T-helper 1 cell treated with Interleukin-12 subunit alpha and Interleukin-12 subunit beta and Interleukin-4 antibody, amounts not matched to agents 30 μg/mL and 1 μg/mL, for 36 hours (primary cell): Measurements from ENCODE around the gene CNOT3.
"Not testable (repeated sequence)": the region's sequence is repeated elsewhere in the genome, so short reads cannot be mapped to it uniquely, and the experiment has no call there.

Experiments used
- H3K27ac Mint-ChIP-seq: one replicate; pipeline ENCODE4 v1.8.0; 2021; ENCODE audit warnings: mild to moderate bottlenecking, mixed read lengths
- H3K27me3 Mint-ChIP-seq: one replicate; pipeline ENCODE4 v1.8.0; 2021; ENCODE audit warnings: low read depth, mixed read lengths
- H3K36me3 Mint-ChIP-seq: one replicate; pipeline ENCODE4 v1.8.0; 2021; ENCODE audit warnings: low read depth, mixed read lengths
- H3K4me1 Mint-ChIP-seq: one replicate; pipeline ENCODE4 v1.8.0; 2021; ENCODE audit warnings: low read depth, mixed read lengths
- H3K4me3 Mint-ChIP-seq: one replicate; pipeline ENCODE4 v1.8.0; 2021; ENCODE audit warnings: mild to moderate bottlenecking, moderate library complexity, mixed read lengths
- H3K9me3 Mint-ChIP-seq: one replicate; pipeline ENCODE4 v1.8.0; 2021; ENCODE audit warnings: mixed read lengths

Gene CNOT3

DNA sequence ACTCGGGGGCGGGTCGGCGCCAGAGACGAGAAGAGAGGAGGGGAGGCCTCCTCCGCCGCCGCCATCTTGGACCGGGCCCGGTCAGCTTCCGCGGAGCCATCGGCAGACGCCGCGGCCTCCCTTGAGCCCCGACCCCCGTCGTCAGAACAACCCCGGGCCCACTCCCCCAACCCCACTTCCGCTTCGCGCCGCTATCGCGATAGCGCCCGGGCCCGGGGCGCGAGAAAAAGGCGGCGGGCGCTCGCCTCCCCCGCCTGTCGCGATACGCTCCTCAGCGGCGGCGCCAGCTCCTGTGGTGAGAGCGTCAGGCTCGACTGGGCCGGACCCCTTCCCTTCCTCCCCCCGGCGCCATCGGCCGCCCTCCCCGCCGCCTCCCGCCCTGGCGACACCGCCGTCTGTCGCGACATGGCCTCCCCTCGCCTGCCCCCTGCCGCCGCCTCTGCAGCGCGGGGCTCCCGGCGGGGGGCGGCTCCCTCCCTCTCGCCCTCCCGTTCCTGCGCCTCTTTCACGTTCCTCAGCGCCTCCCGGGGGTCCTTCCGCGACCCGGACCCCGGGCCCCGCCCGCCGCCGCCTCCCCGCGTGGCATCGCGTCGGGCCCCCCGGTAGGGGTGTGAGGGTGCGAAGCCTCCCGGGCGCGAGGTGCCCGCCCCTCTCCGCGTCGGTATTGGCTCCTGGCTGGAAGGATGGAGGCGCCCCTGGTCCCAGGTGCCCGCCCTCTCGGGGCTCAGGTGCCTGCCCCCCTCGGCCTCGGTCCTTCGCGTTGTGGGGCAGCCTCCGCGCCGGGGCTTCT, at the start of gene CNOT3:
Gene CNOT3, plus strand, starts transcription at position 64 of the 790 bp plus-strand sequence. CDS start 5,217 bp downstream, outside the sequence.
- Mint-ChIP-seq H3K9me3 (no peaks in the 10 kb centered on the region), H3K27me3 (no peaks in the 10 kb centered on the region), H3K4me3 (peak within 1 kb of the TSS; percentile 85), H3K4me1 (peaks cover 36% of the 10 kb centered on the region), H3K27ac (peak within 1 kb of the TSS; percentile 88), H3K36me3 (peaks cover 12% of the 10 kb centered on the region)

GRCh38 chr19:54094426-54095000, 43.0 kb upstream of the CNOT3 start:
- Mint-ChIP-seq H3K4me3 (no peak overlapping the region), H3K36me3 (no peaks in the 10 kb centered on the region), H3K4me1 (peaks cover 11% of the 10 kb centered on the region), H3K9me3 (peaks cover 4% of the 10 kb centered on the region), H3K27me3 (peaks cover 21% of the 10 kb centered on the region), H3K27ac (no peak overlapping the region)

DNA sequence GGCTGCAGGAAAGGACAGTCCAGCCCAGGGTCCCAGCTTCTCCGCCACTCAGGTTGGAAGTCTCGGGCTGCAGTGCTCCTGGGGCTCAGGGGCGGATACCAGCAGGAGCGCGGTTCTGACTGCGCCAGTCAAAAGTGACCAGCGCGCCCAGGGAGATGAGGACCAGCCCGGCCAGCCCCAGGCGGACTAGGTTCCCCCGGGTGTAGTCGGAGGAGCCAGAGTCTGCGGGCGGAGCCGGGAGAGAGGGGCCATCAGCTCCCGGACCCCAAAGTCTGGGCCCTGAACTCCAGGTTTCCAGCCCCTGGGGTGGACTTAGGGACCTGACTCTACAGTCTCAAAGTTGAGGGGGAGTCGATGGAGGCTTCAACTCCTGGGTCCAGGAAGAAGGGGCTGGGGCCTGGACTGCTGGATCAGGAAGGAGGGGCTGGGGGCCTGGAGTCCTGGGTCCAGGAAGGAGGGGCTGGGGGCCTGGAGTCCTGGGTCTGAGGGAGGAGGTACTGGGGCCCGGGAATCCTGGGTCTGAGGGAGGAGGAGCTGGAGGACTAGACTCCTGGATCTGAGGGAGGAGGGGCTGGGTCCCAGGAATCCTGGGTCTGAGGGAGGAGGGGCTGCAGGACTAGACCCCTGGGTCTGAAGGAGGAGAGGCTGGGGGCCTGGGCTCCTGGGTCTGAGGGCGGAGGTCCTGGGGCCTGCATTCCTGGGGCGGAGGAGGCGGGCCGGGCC, 42.3 kb upstream of the CNOT3 start:
- Mint-ChIP-seq H3K9me3 (peaks cover 4% of the 10 kb centered on the region), H3K27me3 (peaks cover 21% of the 10 kb centered on the region), H3K27ac (no peak overlapping the region), H3K4me1 (peaks cover 11% of the 10 kb centered on the region), H3K36me3 (no peaks in the 10 kb centered on the region), H3K4me3 (no peak overlapping the region)

DNA sequence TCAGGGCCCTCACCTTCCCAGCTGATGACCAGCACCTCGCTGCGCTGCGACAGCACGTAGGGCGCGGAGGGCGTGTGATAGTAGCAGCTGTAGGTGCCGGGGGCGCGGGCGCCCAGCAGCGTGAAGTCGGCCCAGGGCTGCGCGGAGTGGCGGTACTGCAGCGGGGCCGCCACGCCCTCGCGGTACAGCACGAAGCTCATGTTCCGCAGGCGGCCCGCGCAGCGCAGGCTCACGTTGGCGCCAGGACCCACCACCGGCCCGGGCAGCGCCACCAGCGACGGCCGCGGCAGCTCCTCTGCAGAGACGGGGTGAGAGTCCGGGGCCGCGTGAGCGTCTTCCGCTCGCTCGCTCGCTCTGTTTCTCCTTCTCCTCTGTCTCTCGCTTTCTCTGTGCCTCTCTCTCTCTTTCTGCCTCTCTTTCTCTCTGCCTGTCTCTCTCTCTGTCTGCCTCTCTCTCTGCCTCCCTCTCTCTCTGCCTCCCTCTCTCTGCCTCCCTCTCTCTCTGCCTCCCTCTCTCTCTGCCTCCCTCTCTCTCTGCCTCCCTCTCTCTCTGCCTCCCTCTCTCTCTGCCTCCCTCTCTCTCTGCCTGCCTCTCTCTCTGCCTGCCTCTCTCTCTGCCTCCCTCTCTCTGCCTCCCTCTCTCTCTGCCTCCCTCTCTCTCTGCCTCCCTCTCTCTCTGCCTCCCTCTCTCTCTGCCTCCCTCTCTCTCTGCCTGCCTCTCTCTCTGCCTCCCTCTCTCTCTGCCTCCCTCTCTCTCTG, 41.5 kb upstream of the CNOT3 start:
- H3K27me3 Mint-ChIP-seq = peaks cover 21% of the 10 kb centered on the region
- H3K27ac Mint-ChIP-seq = peak overlapping the region; percentile 68
- H3K36me3 Mint-ChIP-seq, H3K9me3 Mint-ChIP-seq: not testable (repeated sequence)
- H3K4me3 Mint-ChIP-seq = peak overlapping the region; percentile 85
- peaks cover 12% of the 10 kb centered on the region for H3K4me1 Mint-ChIP-seq

GRCh38 chr19:54096617-54097106, 40.9 kb upstream of the CNOT3 start:
- Mint-ChIP-seq H3K27ac (peak overlapping the region; percentile 41), H3K36me3 (no peaks in the 10 kb centered on the region)

DNA sequence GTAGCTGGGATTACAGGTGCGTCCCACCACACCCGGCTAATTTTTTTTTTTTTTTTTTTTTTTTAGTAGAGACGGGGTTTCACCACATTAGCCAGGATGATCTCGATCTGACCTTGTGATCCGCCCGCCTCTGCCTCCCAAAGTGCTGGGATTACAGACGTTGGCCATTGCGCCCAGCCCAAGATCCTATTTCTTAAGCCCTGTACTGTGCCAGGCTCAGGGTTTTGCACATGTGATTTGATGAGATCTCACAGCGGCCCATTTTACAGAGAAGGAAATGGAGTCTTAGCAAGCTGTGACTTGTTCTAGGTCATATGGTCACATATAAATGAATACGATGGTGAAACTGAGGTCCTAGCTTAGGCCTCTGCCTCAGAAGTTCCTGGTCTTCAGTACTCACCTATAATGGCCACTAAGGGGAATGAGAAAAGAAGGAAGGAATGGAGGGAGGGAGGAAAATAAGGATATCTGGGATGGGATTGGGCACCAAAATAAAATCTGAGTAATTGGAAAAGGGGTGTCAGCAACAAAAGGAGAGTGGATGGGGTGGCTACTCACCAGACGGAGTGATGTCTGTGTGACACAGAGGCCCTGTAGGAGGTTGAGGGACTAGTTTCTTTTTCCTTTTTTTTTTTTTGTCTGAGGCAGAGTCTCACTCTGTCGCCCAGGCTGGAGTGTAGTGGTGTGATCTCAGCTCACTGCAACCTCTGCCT, 38.2 kb upstream of the CNOT3 start:
- H3K4me1 Mint-ChIP-seq = peaks cover 22% of the 10 kb centered on the region
- no peaks in the 10 kb centered on the region for H3K9me3 Mint-ChIP-seq
- peaks cover 3% of the 10 kb centered on the region for H3K36me3 Mint-ChIP-seq
- no peak overlapping the region for H3K4me3 Mint-ChIP-seq
- H3K27me3 Mint-ChIP-seq = peaks cover 13% of the 10 kb centered on the region
- H3K27ac Mint-ChIP-seq = no peak overlapping the region

More at GRCh38 chr19:54096617-54097106, 40.9 kb upstream of the CNOT3 start:
- Mint-ChIP-seq H3K4me3 (peak overlapping the region; percentile 66), H3K4me1 (peaks cover 15% of the 10 kb centered on the region), H3K27me3 (peaks cover 21% of the 10 kb centered on the region), H3K9me3 (peaks cover 4% of the 10 kb centered on the region)

- not testable (repeated sequence) for H3K27ac Mint-ChIP-seq, H3K27me3 Mint-ChIP-seq, H3K36me3 Mint-ChIP-seq, H3K9me3 Mint-ChIP-seq, H3K4me3 Mint-ChIP-seq
- peaks cover 20% of the 10 kb centered on the region for H3K4me1 Mint-ChIP-seq
These were observed 37.7 kb upstream of the CNOT3 start for GRCh38 chr19:54099903-54100255.

GRCh38 chr19:54100561-54100960, 37.0 kb upstream of the CNOT3 start, which contains the start of gene OSCAR:
TSS of gene OSCAR (minus strand) at chr19:54100803. CDS start at chr19:54100792, 11 bp downstream.
- Mint-ChIP-seq H3K4me1 (peaks cover 20% of the 10 kb centered on the region), H3K4me3 (peak within 1 kb of the TSS; percentile 35), H3K36me3 (peaks cover 4% of the 10 kb centered on the region), H3K27ac (peak within 1 kb of the TSS; percentile 51), H3K9me3 (no peaks in the 10 kb centered on the region), H3K27me3 (peaks cover 7% of the 10 kb centered on the region)

- H3K4me1 Mint-ChIP-seq = peaks cover 15% of the 10 kb centered on the region
- peaks cover 15% of the 10 kb centered on the region for H3K36me3 Mint-ChIP-seq
- H3K27ac Mint-ChIP-seq = peak within 1 kb of the TSS; percentile 92
- peak within 1 kb of the TSS; percentile 97 for H3K4me3 Mint-ChIP-seq
- H3K27me3 Mint-ChIP-seq = no peaks in the 10 kb centered on the region
- H3K9me3 Mint-ChIP-seq = no peaks in the 10 kb centered on the region
These were observed 35.0 kb upstream of the CNOT3 start, which contains the start of gene NDUFA3 for GRCh38 chr19:54102421-54103169. TSS of gene NDUFA3 (plus strand) at chr19:54102855. CDS start at chr19:54102879, 24 bp downstream.

DNA sequence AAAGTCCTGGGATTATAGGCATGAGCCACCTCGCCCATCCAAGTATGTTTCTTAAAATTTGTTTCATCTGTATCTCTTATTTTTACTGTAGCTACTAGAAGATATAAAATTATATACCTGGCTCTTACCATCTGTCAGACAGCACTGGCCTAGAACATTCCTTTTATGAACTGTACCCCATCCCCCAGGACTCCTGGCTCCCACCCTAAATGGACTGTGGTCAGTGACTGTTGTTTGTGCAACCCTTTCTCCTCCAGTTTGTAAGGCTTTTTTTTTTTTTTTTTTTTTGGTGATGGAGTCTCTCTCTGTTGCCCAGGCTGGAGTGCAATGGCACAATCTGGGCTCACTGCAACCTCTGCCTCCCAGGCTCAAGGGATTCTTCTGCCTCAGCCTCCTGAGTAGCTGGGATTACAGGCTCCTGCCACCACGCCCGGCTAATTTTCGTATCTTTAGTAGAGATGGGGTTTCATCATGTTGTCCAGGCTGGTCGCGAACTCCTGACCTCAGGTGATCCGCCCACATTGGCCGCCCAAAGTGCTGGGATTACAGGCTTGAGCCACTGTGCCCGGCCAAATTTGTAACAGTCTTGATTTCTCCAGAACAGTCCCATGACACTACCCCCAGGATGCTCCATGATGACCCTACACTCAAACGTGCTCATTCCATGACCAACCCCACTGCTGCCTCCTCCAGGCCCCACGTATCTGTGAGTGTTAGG, 32.4 kb upstream of the CNOT3 start:
- Mint-ChIP-seq H3K9me3 (no peaks in the 10 kb centered on the region), H3K4me1 (peaks cover 15% of the 10 kb centered on the region), H3K27me3 (no peaks in the 10 kb centered on the region), H3K27ac (no peak overlapping the region), H3K36me3 (peaks cover 20% of the 10 kb centered on the region), H3K4me3 (no peak overlapping the region)

DNA sequence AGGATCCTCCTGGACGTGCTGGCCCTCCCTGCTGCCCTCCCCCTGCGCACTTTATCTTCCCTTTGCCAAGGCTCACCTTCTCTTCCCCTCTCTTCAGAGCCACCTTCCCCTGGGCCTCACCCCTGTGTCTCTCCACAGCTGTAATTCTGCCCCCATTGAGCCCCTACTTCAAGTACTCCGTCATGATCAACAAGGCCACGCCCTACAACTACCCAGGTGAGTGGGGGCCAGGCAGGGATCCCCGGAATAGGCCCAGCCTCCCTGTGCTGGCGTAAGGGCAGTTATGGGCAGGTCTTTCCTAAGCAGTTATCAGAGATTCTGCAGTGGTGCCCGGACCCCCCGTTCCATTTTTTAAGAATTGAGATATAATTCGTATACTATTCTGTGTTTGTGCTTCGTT, 31.8 kb upstream of the CNOT3 start:
- H3K27me3 Mint-ChIP-seq = no peaks in the 10 kb centered on the region
- peaks cover 17% of the 10 kb centered on the region for H3K4me1 Mint-ChIP-seq
- no peak overlapping the region for H3K4me3 Mint-ChIP-seq
- peaks cover 23% of the 10 kb centered on the region for H3K36me3 Mint-ChIP-seq
- no peaks in the 10 kb centered on the region for H3K9me3 Mint-ChIP-seq
- no peak overlapping the region for H3K27ac Mint-ChIP-seq

GRCh38 chr19:54106716-54107115, 30.8 kb upstream of the CNOT3 start:
- Mint-ChIP-seq H3K4me3 (no peak overlapping the region), H3K27me3 (no peaks in the 10 kb centered on the region), H3K36me3 (peaks cover 25% of the 10 kb centered on the region), H3K27ac (no peak overlapping the region), H3K9me3 (no peaks in the 10 kb centered on the region), H3K4me1 (peaks cover 15% of the 10 kb centered on the region)
